HG03175 (cell line): ENCODE results near the gene AATF.

Experiments
- ATAC-seq: cut with Tn5 transposase; IDR thresholded peaks from one replicate; pipeline ENCODE4 v1.9.1; 2021; ENCODE audit warnings: mild to moderate bottlenecking, moderate library complexity; ENCODE audit not compliant: unreplicated experiment

Gene AATF

GRCh38 chr17:36948717-36949460 lies at the start of gene AATF:
TSS of gene AATF (plus strand) at chr17:36948954. CDS start at chr17:36949126, 172 bp downstream.
- peak; percentile 93 for ATAC-seq

- ATAC-seq, result no peak
These were observed 49.2 kb upstream of the AATF start for GRCh38 chr17:36899250-36900159.

GRCh38 chr17:36900160-36900512 lies 48.6 kb upstream of the AATF start:
- no peak for ATAC-seq

- ATAC-seq, result no peak
These were observed 47.2 kb upstream of the AATF start for GRCh38 chr17:36901506-36901905.

GRCh38 chr17:36907407-36907806 lies 41.3 kb upstream of the AATF start:
- ATAC-seq, result no peak

- no peak for ATAC-seq
These were observed 38.2 kb upstream of the AATF start for GRCh38 chr17:36910513-36910912.

GRCh38 chr17:36911001-36911400 lies 37.8 kb upstream of the AATF start:
- no peak for ATAC-seq

GRCh38 chr17:36913132-36913531 lies 35.6 kb upstream of the AATF start:
- no peak for ATAC-seq

- no peak for ATAC-seq
These were observed 30.5 kb upstream of the AATF start for GRCh38 chr17:36918211-36918691.

GRCh38 chr17:36919407-36919968 lies 29.3 kb upstream of the AATF start:
- no peak for ATAC-seq

- ATAC-seq, result no peak
These were observed 28.4 kb upstream of the AATF start for GRCh38 chr17:36920032-36921005.

GRCh38 chr17:36921095-36921851 lies 27.5 kb upstream of the AATF start:
- ATAC-seq, result no peak

- no peak for ATAC-seq
These were observed 26.6 kb upstream of the AATF start for GRCh38 chr17:36922175-36922574.

- no peak for ATAC-seq
These were observed 24.9 kb upstream of the AATF start for GRCh38 chr17:36923814-36924221.

- ATAC-seq, result no peak
These were observed 22.5 kb upstream of the AATF start for GRCh38 chr17:36926226-36926625.

- ATAC-seq, result no peak
These were observed 22.1 kb upstream of the AATF start for GRCh38 chr17:36926701-36927100.

- no peak for ATAC-seq
These were observed 20.0 kb upstream of the AATF start for GRCh38 chr17:36928471-36929345.

- no peak for ATAC-seq
These were observed 18.7 kb upstream of the AATF start for GRCh38 chr17:36929851-36930582.
